Right lung (tissue), 5 donors: ENCODE results near the gene USP13. TPM values are rescaled to one million over a fixed set of nuclear protein-coding genes. Genes with fewer than 3 reads are reported as not detected.
"Not testable (repeated sequence)": the region's sequence is repeated elsewhere in the genome, so short reads cannot be mapped to it uniquely, and the experiment has no call there.

Source experiments
- DNase-seq, 2 donors: peaks; one replicate each; pipeline ENCODE4 v3.0.0-alpha.2; 2013
- polyA plus RNA-seq, 5 donors: library from polyadenylated mRNA; unstranded; fragments of 120-200 nt; gene quantifications; one replicate each; pipeline versions ENCODE4 v1.2.1 to v1.2.3, GENCODE V29; 2013; ENCODE audit warnings: inconsistent platforms in 1 of 5, low replicate concordance in 1 of 5; ENCODE audit not compliant: insufficient read length in 5 of 5, insufficient read depth in 1 of 5

USP13 gene
- polyA plus RNA-seq, 5 donors = 14.5 to 27.6 (median 23.3) TPM

GRCh38 chr3:179733797-179734196 is 81.0 kb downstream of the USP13 start:
- no peak for DNase-seq

- DNase-seq = no peak
Observed at GRCh38 chr3:179734497-179735281, 81.8 kb downstream of the USP13 start.

GRCh38 chr3:179735321-179735720 is 82.5 kb downstream of the USP13 start:
- no peak for DNase-seq

GRCh38 chr3:179738998-179739397 is 86.2 kb downstream of the USP13 start:
- no peak for DNase-seq

- no peak for DNase-seq
Observed at GRCh38 chr3:179739816-179740594, 87.2 kb downstream of the USP13 start.

GRCh38 chr3:179743913-179744312 is 91.1 kb downstream of the USP13 start:
- no peak for DNase-seq

- no peak for DNase-seq
Observed at GRCh38 chr3:179744667-179745066, 91.8 kb downstream of the USP13 start.

GRCh38 chr3:179745079-179745478 is 92.2 kb downstream of the USP13 start:
- no peak for DNase-seq

GRCh38 chr3:179745716-179746115 is 92.9 kb downstream of the USP13 start:
- no peak for DNase-seq

GRCh38 chr3:179750720-179751328 is 98.0 kb downstream of the USP13 start:
- no peak for DNase-seq

GRCh38 chr3:179760944-179761343 is 108.1 kb downstream of the USP13 start:
- no peak for DNase-seq

- DNase-seq = no peak
Observed at GRCh38 chr3:179765396-179765795, 112.6 kb downstream of the USP13 start.

- DNase-seq = no peak
Observed at GRCh38 chr3:179766416-179767133, 113.7 kb downstream of the USP13 start.

GRCh38 chr3:179768080-179768479 is 115.2 kb downstream of the USP13 start:
- no peak for DNase-seq

GRCh38 chr3:179769411-179770247 is 116.8 kb downstream of the USP13 start:
- no peak for DNase-seq

GRCh38 chr3:179771797-179772196 is 119.0 kb downstream of the USP13 start:
- DNase-seq = no peak

GRCh38 chr3:179772297-179772696 is 119.5 kb downstream of the USP13 start:
- DNase-seq = no peak

GRCh38 chr3:179775416-179776122 is 122.7 kb downstream of the USP13 start:
- DNase-seq = no peak

GRCh38 chr3:179782841-179783240 is 130.0 kb downstream of the USP13 start:
- not testable (repeated sequence) for DNase-seq

GRCh38 chr3:179788996-179789395 is 136.2 kb downstream of the USP13 start:
- DNase-seq = no peak
